Gastrocnemius medialis (tissue), 4 donors: ENCODE data around the gene PPRC1.

Experiments used
- POLR2A ChIP-seq, 2 donors: fragments of 450-650 bp; IDR thresholded peaks; one replicate each; pipeline ENCODE4 v1.6.1; 2017; ENCODE audit warnings: antibody characterized with exemption in 2 of 2, mild to moderate bottlenecking in 2 of 2, moderate library complexity in 2 of 2
- TF ChIP-seq, protein P1 (sequence below), 5 experiments: fragments of 450-650 bp in 3 of 5; fragments of 200-600 bp in 2 of 5; sonication (generic) in 2 of 5; IDR thresholded peaks in 4 of 5; conservative IDR thresholded peaks in 1 of 5; 1 replicate in 4 of 5; 2 replicates in 1 of 5; pipeline ENCODE4 v1.5.1; 2016 to 2019; ENCODE audit warnings: antibody characterized with exemption in 5 of 5, mild to moderate bottlenecking in 3 of 5, moderate library complexity in 3 of 5

- TF ChIP-seq, protein P1, sequence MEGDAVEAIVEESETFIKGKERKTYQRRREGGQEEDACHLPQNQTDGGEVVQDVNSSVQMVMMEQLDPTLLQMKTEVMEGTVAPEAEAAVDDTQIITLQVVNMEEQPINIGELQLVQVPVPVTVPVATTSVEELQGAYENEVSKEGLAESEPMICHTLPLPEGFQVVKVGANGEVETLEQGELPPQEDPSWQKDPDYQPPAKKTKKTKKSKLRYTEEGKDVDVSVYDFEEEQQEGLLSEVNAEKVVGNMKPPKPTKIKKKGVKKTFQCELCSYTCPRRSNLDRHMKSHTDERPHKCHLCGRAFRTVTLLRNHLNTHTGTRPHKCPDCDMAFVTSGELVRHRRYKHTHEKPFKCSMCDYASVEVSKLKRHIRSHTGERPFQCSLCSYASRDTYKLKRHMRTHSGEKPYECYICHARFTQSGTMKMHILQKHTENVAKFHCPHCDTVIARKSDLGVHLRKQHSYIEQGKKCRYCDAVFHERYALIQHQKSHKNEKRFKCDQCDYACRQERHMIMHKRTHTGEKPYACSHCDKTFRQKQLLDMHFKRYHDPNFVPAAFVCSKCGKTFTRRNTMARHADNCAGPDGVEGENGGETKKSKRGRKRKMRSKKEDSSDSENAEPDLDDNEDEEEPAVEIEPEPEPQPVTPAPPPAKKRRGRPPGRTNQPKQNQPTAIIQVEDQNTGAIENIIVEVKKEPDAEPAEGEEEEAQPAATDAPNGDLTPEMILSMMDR (IDR thresholded peaks at IDR 0.05 in 4 of 5, conservative IDR thresholded peaks at IDR 0.05 in 1 of 5) = no peak
- no peak for TF ChIP-seq POLR2A (IDR thresholded peaks at IDR 0.05)
Observed at GRCh38 chr10:102117391-102118159, 15.3 kb upstream of the PPRC1 start.
